Lower leg skin (tissue), 4 donors: Measurements from ENCODE around the gene ADD1. TPM values are rescaled to one million over a fixed set of nuclear protein-coding genes. Genes with fewer than 3 reads are reported as not detected.

ENCODE experiments used
- DNase-seq, 2 donors: peaks; one replicate each; pipeline ENCODE4 v3.0.0-alpha.2; 2019; ENCODE audit warnings: low spot score in 2 of 2
- H3K4me3 ChIP-seq: fragments of 200-600 bp; sonication (generic); 2 replicates; pipeline ENCODE4 v1.5.1; 2017; ENCODE audit warnings: mild to moderate bottlenecking, low read depth; ENCODE audit not compliant: poor library complexity, severe bottlenecking
- POLR2A ChIP-seq, 2 donors: fragments of 450-650 bp; IDR thresholded peaks; one replicate each; pipeline ENCODE4 v1.6.1; 2016 to 2017; ENCODE audit warnings: antibody characterized with exemption in 2 of 2, mild to moderate bottlenecking in 1 of 2, moderate library complexity in 1 of 2
- WGBS, 2 donors: methylation state at CpG; one replicate each; pipeline ENCODE4 v1.1.5; 2018; 5-methylcytosine and 5-hydroxymethylcytosine counted together
- intact Hi-C: fragments of 100-400 bp; cut with DNase I; formaldehyde crosslinking; loops from one replicate; pipeline ENCODE4 v1.15.0; 2023; ENCODE audit warnings: low total_unique reads
- total RNA-seq, 4 donors: library from RNA; depleted of rRNA; stranded (reverse); fragments of >200 nt; gene quantifications; one replicate each; pipeline ENCODE4 v1.1.0, GENCODE V29; 2016
- TF ChIP-seq, protein P1 (sequence below), 3 donors: fragments of 450-650 bp; IDR thresholded peaks; one replicate each; pipeline ENCODE4 v1.5.1; 2016; ENCODE audit warnings: antibody characterized with exemption in 3 of 3, mild to moderate bottlenecking in 3 of 3, moderate library complexity in 2 of 3

Gene ADD1
- total RNA-seq, 4 donors from 2014 or later, result 102 to 153 (median 135) TPM

- WGBS, 2 donors, result 90 to 92% methylated on average over 14 of the region's 14 CpGs
- TF ChIP-seq, protein P1, sequence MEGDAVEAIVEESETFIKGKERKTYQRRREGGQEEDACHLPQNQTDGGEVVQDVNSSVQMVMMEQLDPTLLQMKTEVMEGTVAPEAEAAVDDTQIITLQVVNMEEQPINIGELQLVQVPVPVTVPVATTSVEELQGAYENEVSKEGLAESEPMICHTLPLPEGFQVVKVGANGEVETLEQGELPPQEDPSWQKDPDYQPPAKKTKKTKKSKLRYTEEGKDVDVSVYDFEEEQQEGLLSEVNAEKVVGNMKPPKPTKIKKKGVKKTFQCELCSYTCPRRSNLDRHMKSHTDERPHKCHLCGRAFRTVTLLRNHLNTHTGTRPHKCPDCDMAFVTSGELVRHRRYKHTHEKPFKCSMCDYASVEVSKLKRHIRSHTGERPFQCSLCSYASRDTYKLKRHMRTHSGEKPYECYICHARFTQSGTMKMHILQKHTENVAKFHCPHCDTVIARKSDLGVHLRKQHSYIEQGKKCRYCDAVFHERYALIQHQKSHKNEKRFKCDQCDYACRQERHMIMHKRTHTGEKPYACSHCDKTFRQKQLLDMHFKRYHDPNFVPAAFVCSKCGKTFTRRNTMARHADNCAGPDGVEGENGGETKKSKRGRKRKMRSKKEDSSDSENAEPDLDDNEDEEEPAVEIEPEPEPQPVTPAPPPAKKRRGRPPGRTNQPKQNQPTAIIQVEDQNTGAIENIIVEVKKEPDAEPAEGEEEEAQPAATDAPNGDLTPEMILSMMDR (IDR thresholded peaks at IDR 0.05), result no peak
- TF ChIP-seq POLR2A (IDR thresholded peaks at IDR 0.05), result no peak
- peak in 1 of 2 donors; percentile 81 for DNase-seq
- no peak overlapping the region for H3K4me3 ChIP-seq
- intact Hi-C loops, result no loop called here
These were observed 95.3 kb downstream of the ADD1 start for GRCh38 chr4:2938906-2939305.

- intact Hi-C loops, result loop anchor here (10.0 kb wide), 1 partner anchor 175 kb away; no protein-coding TSS in a partner anchor
- no peak overlapping the region for H3K4me3 ChIP-seq
- 72 to 77% methylated on average over 28 to 30 of the region's 30 CpGs for WGBS, 2 donors
- DNase-seq, result peak; percentile 12 to 79
- TF ChIP-seq POLR2A (IDR thresholded peaks at IDR 0.05), result no peak
- TF ChIP-seq, protein P1 (IDR thresholded peaks at IDR 0.05), result no peak
These were observed 96.0 kb downstream of the ADD1 start for GRCh38 chr4:2939383-2940243.

- peak in 1 of 2 donors; percentile 83 for DNase-seq
- TF ChIP-seq, protein P1 (IDR thresholded peaks at IDR 0.05), result no peak
- TF ChIP-seq POLR2A (IDR thresholded peaks at IDR 0.05), result no peak
- no peak overlapping the region for H3K4me3 ChIP-seq
- intact Hi-C loops, result loop anchor here (10.0 kb wide), 1 partner anchor 176 kb away; no protein-coding TSS in a partner anchor
- 87 to 90% methylated on average over 29 of the region's 29 CpGs for WGBS, 2 donors
These were observed 96.9 kb downstream of the ADD1 start for GRCh38 chr4:2940267-2941137.

GRCh38 chr4:2941138-2942036 lies 97.7 kb downstream of the ADD1 start:
- no peak overlapping the region for H3K4me3 ChIP-seq
- DNase-seq, result peak in 1 of 2 donors; percentile 83
- 91 to 93% methylated on average over 23 to 24 of the region's 24 CpGs for WGBS, 2 donors
- TF ChIP-seq, protein P1 (IDR thresholded peaks at IDR 0.05), result no peak
- TF ChIP-seq POLR2A (IDR thresholded peaks at IDR 0.05), result no peak
- intact Hi-C loops, result loop anchor here (10.0 kb wide), 1 partner anchor 177 kb away; no protein-coding TSS in a partner anchor

DNA sequence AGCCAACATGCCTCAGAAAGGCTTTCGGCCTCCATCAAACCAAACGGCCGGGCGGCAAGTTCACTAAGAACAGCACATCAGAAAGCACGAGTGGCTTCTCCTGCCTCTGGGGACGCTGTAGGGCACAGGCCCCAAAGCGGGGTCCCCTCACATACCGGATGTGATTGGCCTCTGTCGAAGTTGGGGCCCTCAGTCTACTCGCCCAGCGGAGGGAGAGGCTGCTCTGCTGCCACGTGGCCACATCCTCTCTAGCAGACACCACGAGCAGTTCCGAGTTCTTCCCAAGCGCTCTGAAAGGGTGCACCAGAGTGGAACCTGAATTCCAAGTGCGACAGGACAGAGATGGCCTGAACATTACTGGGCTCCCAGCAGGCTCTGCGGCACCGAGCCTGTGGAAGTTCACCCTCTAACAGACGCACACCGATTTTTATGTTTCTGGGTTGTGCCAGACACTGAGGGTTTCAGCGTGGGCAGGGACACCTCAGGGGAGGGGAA lies 98.4 kb downstream of the ADD1 start:
- TF ChIP-seq, protein P1 (IDR thresholded peaks at IDR 0.05), result no peak
- TF ChIP-seq POLR2A (IDR thresholded peaks at IDR 0.05), result no peak
- WGBS, 2 donors, result 83 to 93% methylated on average over 21 of the region's 21 CpGs
- peak; percentile 13 to 59 for DNase-seq
- no peak overlapping the region for H3K4me3 ChIP-seq
- intact Hi-C loops, result loop anchor here (10.0 kb wide), 1 partner anchor 177 kb away; no protein-coding TSS in a partner anchor
